K562 (cell line): ENCODE measurements around the gene YIPF2. TPM values are rescaled to one million over a fixed set of nuclear protein-coding genes. Genes with fewer than 3 reads are reported as not detected.

ENCODE experiments used
- ATAC-seq: fragments of 200-7000 bp; cut with Tn5 transposase; 3 replicates; pipeline ENCODE4 v1.9.1; 2020; ENCODE audit warnings: moderate library complexity
- BruUV-seq: library from RNA; stranded (reverse); fragments of 400-500 nt; replicated peaks from 2 replicates; lab custom pipeline; 2021; lab: Mats Ljungman, UMichigan
- CTCF ChIA-PET: fragments of 300-600 bp; formaldehyde crosslinking; extraction: SDS; loops from one replicate; lab custom pipeline; 2021; ENCODE audit warnings: low intra/inter-chr PET ratio; lab: Yijun Ruan, JAX
- POLR2A ChIA-PET: fragments of 300-600, 350-650 bp; sonication (Branson Sonifier 250); formaldehyde crosslinking; extraction: SDS; loops from one replicate; lab custom pipeline; 2021; ENCODE audit warnings: antibody characterized with exemption, inconsistent platforms; lab: Yijun Ruan, JAX
- DNase-seq, 4 experiments: peaks; one replicate each; pipeline versions ENCODE4 v3.0.0 to v3.0.0-alpha.2; 2011 to 2018; ENCODE audit warnings: low spot score in 3 of 4, mixed read lengths in 3 of 4; ENCODE audit errors: extremely low read depth in 1 of 4
- FAIRE-seq: peaks from 2 replicates; lab custom pipeline; 2011; peaks lifted over from hg19 to GRCh38; lab: Jason Lieb, UNC
- H2AFZ ChIP-seq: 2 replicates; pipeline ENCODE4 v1.6.0; 2011; ENCODE audit warnings: low read depth, low read length, control low read depth, inconsistent platforms
- H3K27ac ChIP-seq: fragments of 200-600 bp; 3 replicates; pipeline ENCODE4 v1.8.0; 2011; ENCODE audit warnings: low read depth, mild to moderate bottlenecking, control low read depth, inconsistent platforms, low read length, moderate library complexity, mixed read lengths; ENCODE audit errors: extremely low read depth
- H3K27me3 ChIP-seq, 2 experiments: fragments of 300-600 bp in 1 of 2; 2 replicates in 1 of 2; 3 replicates in 1 of 2; pipeline versions ENCODE4 v1.6.0 to v1.8.0; 2011; ENCODE audit warnings: inconsistent platforms in 2 of 2, low read length in 2 of 2, mild to moderate bottlenecking in 1 of 2, mixed read lengths in 1 of 2, moderate library complexity in 1 of 2; ENCODE audit not compliant: control insufficient read depth in 2 of 2, insufficient read depth in 2 of 2
- H3K36me3 ChIP-seq: fragments of 300-600 bp; 3 replicates; pipeline ENCODE4 v1.8.0; 2011; ENCODE audit warnings: mild to moderate bottlenecking, low read length, inconsistent platforms; ENCODE audit not compliant: control insufficient read depth, insufficient read depth
- H3K4me1 ChIP-seq, 2 experiments: fragments of 200-600 bp in 1 of 2; replicated peaks in 1 of 2; 2 replicates in 1 of 2; 3 replicates in 1 of 2; pipeline versions ENCODE4 v1.5.1 to v1.8.0; 2011; ENCODE audit warnings: inconsistent platforms in 2 of 2, low read length in 2 of 2, mild to moderate bottlenecking in 1 of 2, mixed read lengths in 1 of 2, moderate library complexity in 1 of 2; ENCODE audit not compliant: control insufficient read depth in 2 of 2, insufficient read depth in 2 of 2
- H3K4me2 ChIP-seq: 2 replicates; pipeline ENCODE4 v1.6.1; 2011; ENCODE audit warnings: low read length, control low read depth, inconsistent platforms, mixed read lengths; ENCODE audit not compliant: insufficient read depth
- H3K4me3 ChIP-seq: fragments of 200-600 bp; sonication (generic), shearing (Covaris generic); 2 replicates; pipeline ENCODE4 v1.5.1; 2016; ENCODE audit warnings: control low read depth, inconsistent platforms
- H3K79me2 ChIP-seq: fragments of 200-600 bp; 3 replicates; pipeline ENCODE4 v1.8.0; 2011; ENCODE audit warnings: low read length, inconsistent platforms; ENCODE audit not compliant: control insufficient read depth, insufficient read depth
- H3K9ac ChIP-seq, 2 experiments: 2 replicates each; pipeline versions ENCODE4 v1.6.0 to v1.6.1; 2011; ENCODE audit warnings: low read depth in 2 of 2, low read length in 2 of 2, control low read depth in 1 of 2, inconsistent platforms in 1 of 2, mild to moderate bottlenecking in 1 of 2, mixed read lengths in 1 of 2; ENCODE audit not compliant: insufficient read depth in 1 of 2
- H3K9me1 ChIP-seq: one replicate; pipeline ENCODE4 v1.6.0; 2011; ENCODE audit warnings: inconsistent platforms, mild to moderate bottlenecking, low read length, moderate library complexity; ENCODE audit not compliant: control insufficient read depth, insufficient read depth
- H3K9me3 ChIP-seq: replicated peaks from 2 replicates; pipeline ENCODE4 v1.5.1; 2011; ENCODE audit warnings: low read depth, low read length, inconsistent platforms; ENCODE audit not compliant: control insufficient read depth, insufficient read depth
- H4K20me1 ChIP-seq: replicated peaks from 2 replicates; pipeline ENCODE4 v1.6.1; 2011; ENCODE audit warnings: low read length, inconsistent platforms, mixed read lengths; ENCODE audit not compliant: control insufficient read depth, insufficient read depth
- FOS ChIP-seq: IDR thresholded peaks from 3 replicates; pipeline ENCODE4 v1.6.1; 2011; ENCODE audit not compliant: insufficient read length; ENCODE audit errors: extremely low read depth
- FOXP1 ChIP-seq: sonication (generic); formaldehyde crosslinking; IDR thresholded peaks from 2 replicates; pipeline ENCODE4 v1.8.0; 2022; ENCODE audit warnings: mild to moderate bottlenecking, missing genetic modification reagents
- GATAD2A ChIP-seq: fragments of 450-650 bp; IDR thresholded peaks from 2 replicates; pipeline ENCODE4 v1.6.1; 2017
- HMGN3 ChIP-seq: IDR thresholded peaks from 2 replicates; pipeline ENCODE4 v1.6.1; 2011; ENCODE audit warnings: borderline replicate concordance, low read depth, mild to moderate bottlenecking, mixed read lengths, low read length; ENCODE audit not compliant: insufficient read length; ENCODE audit errors: extremely low read depth
- PHB ChIP-seq: fragments of 250-450 bp; sonication (Bioruptor Pico); IDR thresholded peaks from 2 replicates; pipeline ENCODE4 v1.5.0; 2021
- ZNF24 ChIP-seq: fragments of 450-650 bp; IDR thresholded peaks from 2 replicates; pipeline ENCODE4 v1.6.1; 2016
- ZNF586 ChIP-seq: fragments of 450-650 bp; formaldehyde crosslinking; conservative IDR thresholded peaks from 2 replicates; pipeline ENCODE4 v1.4.0; 2020; ENCODE audit warnings: mild to moderate bottlenecking, moderate library complexity
- WGBS: fragments of 100-300 bp; shearing (Covaris generic); methylation state at CpG from one replicate; pipeline ENCODE4 v1.1.6; 2016; ENCODE audit warnings: low coverage, mixed read lengths; ENCODE audit not compliant: insufficient coverage; ENCODE audit errors: missing lambda C conversion rate; 5-methylcytosine and 5-hydroxymethylcytosine counted together
- in situ Hi-C: fragments of 300-500 bp; cut with MboI; formaldehyde crosslinking; loops from 4 replicates; pipeline ENCODE4 v1.15.0; 2018; ENCODE audit warnings: inconsistent platforms, mixed read lengths
- intact Hi-C: fragments of 100-400 bp; cut with micrococcal nuclease; formaldehyde crosslinking; loops from 2 replicates; pipeline ENCODE4 v1.14.2; 2022
- polyA plus RNA-seq, 8 experiments: library from polyadenylated mRNA; depleted of rRNA in 4 of 8; stranded (reverse) in 5 of 8; unstranded in 3 of 8; fragments of >200 nt; fragmentation: Nextera tagmentation in 2 of 8; fragmentation: Illumina TruSeq in 1 of 8; extraction: Ambion mirVana in 2 of 8; extraction: Trizol in 1 of 8; gene quantifications; 2 replicates each; pipeline versions ENCODE4 v1.2.1 to v1.2.3, GENCODE V29; 2011 to 2014; ENCODE audit warnings: inconsistent platforms in 1 of 8, missing spikeins in 1 of 8
- total RNA-seq, 7 experiments: library from RNA; depleted of rRNA in 6 of 7; stranded (reverse); fragments of >200 nt in 6 of 7; fragmentation: Illumina TruSeq in 2 of 7; extraction: Trizol in 2 of 7; gene quantifications; 2 replicates each; pipeline versions ENCODE4 v1.2.1 to v1.2.3, GENCODE V29; 2011 to 2021; ENCODE audit warnings: low replicate concordance in 1 of 7
- TF ChIP-seq, protein P1 (sequence below): fragments of 450-650 bp; IDR thresholded peaks from 2 replicates; pipeline ENCODE4 v1.6.1; 2016; ENCODE audit warnings: antibody characterized with exemption

The YIPF2 gene
- total and polyA plus RNA-seq, 9 of the 15 experiments (the other 6 are each of a cell fraction or from before 2014, with no cell fraction given), result 1.3 to 65.2 (median 31.6) TPM

GRCh38 chr19:10977742-10978092 is 49.3 kb upstream of the YIPF2 start:
- H3K79me2 ChIP-seq, result peaks cover 93% of the 10 kb centered on the region
- no peak for ATAC-seq
- DNase-seq, result no peak
- intact Hi-C loops, result no loop called here
- BruUV-seq, result no TSS peak
- peak overlapping the region in 1 of 2 experiments; percentile 18; a peak in 2 of 4 replicates for H3K9ac ChIP-seq
- no peaks in the 10 kb centered on the region for H3K27me3 ChIP-seq
- peaks cover 0 to 10% of the 10 kb centered on the region in 2 experiments; a peak in 2 of 5 replicates for H3K4me1 ChIP-seq
- 84% methylated on average over 5 of the region's 5 CpGs for whole genome bisulfite sequencing
- H3K27ac ChIP-seq, result no peak overlapping the region
- H3K9me1 ChIP-seq, result peaks cover 4% of the 10 kb centered on the region
- H3K9me3 ChIP-seq, result no peaks in the 10 kb centered on the region; the same call in 1 of the 2 replicates
- peaks cover 30% of the 10 kb centered on the region; the same call in 2 of the 3 replicates for H3K36me3 ChIP-seq
- FAIRE-seq, result no peak
- in situ Hi-C loops, result no loop called here
- peaks cover 15% of the 10 kb centered on the region for H4K20me1 ChIP-seq
- no peak for TF ChIP-seq ZNF24
- TF ChIP-seq PHB (CRISPR knock-in tag), result no peak
- TF ChIP-seq ZNF586 (CRISPR knock-in tag), result no peak
- no peak for TF ChIP-seq GATAD2A
- TF ChIP-seq, protein P1, sequence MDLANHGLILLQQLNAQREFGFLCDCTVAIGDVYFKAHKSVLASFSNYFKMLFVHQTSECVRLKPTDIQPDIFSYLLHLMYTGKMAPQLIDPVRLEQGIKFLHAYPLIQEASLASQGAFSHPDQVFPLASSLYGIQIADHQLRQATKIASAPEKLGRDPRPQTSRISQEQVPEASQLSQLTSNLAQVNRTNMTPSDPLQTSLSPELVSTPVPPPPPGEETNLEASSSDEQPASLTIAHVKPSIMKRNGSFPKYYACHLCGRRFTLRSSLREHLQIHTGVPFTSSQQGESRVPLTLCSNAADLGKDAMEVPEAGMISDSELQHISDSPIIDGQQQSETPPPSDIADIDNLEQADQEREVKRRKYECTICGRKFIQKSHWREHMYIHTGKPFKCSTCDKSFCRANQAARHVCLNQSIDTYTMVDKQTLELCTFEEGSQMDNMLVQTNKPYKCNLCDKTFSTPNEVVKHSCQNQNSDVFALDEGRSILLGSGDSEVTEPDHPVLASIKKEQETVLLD, result no peak
- no peak for TF ChIP-seq FOXP1
- no peak for TF ChIP-seq FOS
- no peak for TF ChIP-seq HMGN3
- TF ChIP-seq, all 486 proteins: peak for 0
- no peak overlapping the region for H2AFZ ChIP-seq
- ChIA-PET CTCF (interaction anchor here (0.6 kb wide), 1 partner anchor 49 kb away, joined by 3 read pairs; the partner anchor contains the start of genes TIMM29 and YIPF2), POLR2A (no interaction called here)
- no peak overlapping the region for H3K4me3 ChIP-seq
- no peak overlapping the region for H3K4me2 ChIP-seq
